ENCODE measurements around the gene LPP.

The LPP gene

GRCh38 chr3:188573956-188574355 lies 420.0 kb downstream of the LPP start:
- Histone ChIP-seq H3F3A (ENCODE audit: insufficient read depth, low read length) (no peaks in the 10 kb centered on the region), H3K36me3 (replicated peaks; ENCODE audit: insufficient read depth, low read length) (no peaks in the 10 kb centered on the region), H3K4me2 (ENCODE audit: low read depth, low read length) (no peak overlapping the region), H3K9me2 (replicated peaks; ENCODE audit: insufficient read depth, low read length) (no peaks in the 10 kb centered on the region), H3K4me1 (ENCODE audit: low read length) (no peaks in the 10 kb centered on the region), H2AFZ (ENCODE audit: low read length) (no peak overlapping the region), H3K9me3 (replicated peaks; ENCODE audit: insufficient read depth, low read length) (no peaks in the 10 kb centered on the region), H3K9ac (ENCODE audit: low read length) (no peak overlapping the region), H3K4me3 (ENCODE audit: low read length) (no peak overlapping the region), H3K79me2 (ENCODE audit: low read length) (no peaks in the 10 kb centered on the region), H4K20me1 (ENCODE audit: insufficient read depth, low read length) (no peaks in the 10 kb centered on the region), H3K27ac (ENCODE audit: low read length) (no peak overlapping the region), H3K27me3 (replicated peaks; ENCODE audit: insufficient read depth, low read length) (no peaks in the 10 kb centered on the region)
- TF ChIP-seq CTCF (IDR thresholded peaks at IDR 0.05; ENCODE audit: low read length) (no peak), EZH2phosphoT487 (IDR thresholded peaks at IDR 0.05; ENCODE audit: low read length) (no peak), EZH2 (optimal IDR thresholded peaks at IDR 0.05; ENCODE audit: low read depth, low read length) (no peak)
- no peak for DNase-seq

- no peak overlapping the region for H3K27ac ChIP-seq (ENCODE audit: low read length)
Measured at GRCh38 chr3:188574885-188575284, 420.9 kb downstream of the LPP start.

GRCh38 chr3:188575501-188575900 lies 421.5 kb downstream of the LPP start:
- H3K9ac ChIP-seq (ENCODE audit: low read length), result no peak overlapping the region
- H4K20me1 ChIP-seq (ENCODE audit: insufficient read depth, low read length), result no peaks in the 10 kb centered on the region
- no peak overlapping the region for H3K4me3 ChIP-seq (ENCODE audit: low read length)
- H3K9me2 ChIP-seq (replicated peaks; ENCODE audit: insufficient read depth, low read length), result no peaks in the 10 kb centered on the region
- H3K9me3 ChIP-seq (replicated peaks; ENCODE audit: insufficient read depth, low read length), result no peaks in the 10 kb centered on the region
- no peak for DNase-seq
- H3K27ac ChIP-seq (ENCODE audit: low read length), result no peak overlapping the region
- TF ChIP-seq CTCF (IDR thresholded peaks at IDR 0.05; ENCODE audit: low read length), result no peak
- TF ChIP-seq EZH2 (optimal IDR thresholded peaks at IDR 0.05; ENCODE audit: low read depth, low read length), result no peak
- TF ChIP-seq EZH2phosphoT487 (IDR thresholded peaks at IDR 0.05; ENCODE audit: low read length), result no peak
- H2AFZ ChIP-seq (ENCODE audit: low read length), result no peak overlapping the region
- H3K4me2 ChIP-seq (ENCODE audit: low read depth, low read length), result no peak overlapping the region
- no peaks in the 10 kb centered on the region for H3K27me3 ChIP-seq (replicated peaks; ENCODE audit: insufficient read depth, low read length)
- H3K36me3 ChIP-seq (replicated peaks; ENCODE audit: insufficient read depth, low read length), result no peaks in the 10 kb centered on the region
- H3K79me2 ChIP-seq (ENCODE audit: low read length), result no peaks in the 10 kb centered on the region
- no peaks in the 10 kb centered on the region for H3F3A ChIP-seq (ENCODE audit: insufficient read depth, low read length)
- no peaks in the 10 kb centered on the region for H3K4me1 ChIP-seq (ENCODE audit: low read length)

More at GRCh38 chr3:188574885-188575284, 420.9 kb downstream of the LPP start:
- TF ChIP-seq CTCF (IDR thresholded peaks at IDR 0.05; ENCODE audit: low read length) (no peak), EZH2phosphoT487 (IDR thresholded peaks at IDR 0.05; ENCODE audit: low read length) (no peak), EZH2 (optimal IDR thresholded peaks at IDR 0.05; ENCODE audit: low read depth, low read length) (no peak)
- no peak for DNase-seq
- Histone ChIP-seq H3F3A (ENCODE audit: insufficient read depth, low read length) (no peaks in the 10 kb centered on the region), H3K4me2 (ENCODE audit: low read depth, low read length) (no peak overlapping the region), H2AFZ (ENCODE audit: low read length) (no peak overlapping the region), H3K9ac (ENCODE audit: low read length) (no peak overlapping the region), H3K27me3 (replicated peaks; ENCODE audit: insufficient read depth, low read length) (no peaks in the 10 kb centered on the region), H3K79me2 (ENCODE audit: low read length) (no peaks in the 10 kb centered on the region), H3K9me2 (replicated peaks; ENCODE audit: insufficient read depth, low read length) (no peaks in the 10 kb centered on the region), H3K4me3 (ENCODE audit: low read length) (no peak overlapping the region), H3K36me3 (replicated peaks; ENCODE audit: insufficient read depth, low read length) (no peaks in the 10 kb centered on the region), H4K20me1 (ENCODE audit: insufficient read depth, low read length) (no peaks in the 10 kb centered on the region), H3K4me1 (ENCODE audit: low read length) (no peaks in the 10 kb centered on the region), H3K9me3 (replicated peaks; ENCODE audit: insufficient read depth, low read length) (no peaks in the 10 kb centered on the region)

Data from MM.1S (cell line).